ENCODE data around the gene NELL2. TPM values are rescaled to one million over a fixed set of nuclear protein-coding genes. Genes with fewer than 3 reads are reported as not detected.

NELL2 gene
- total RNA-seq, 4 donors from 2014 or later = 2.6 to 32.3 (median 11.9) TPM

GRCh38 chr12:44728566-44728965, 147.5 kb downstream of the NELL2 start:
- TF ChIP-seq, protein P1, sequence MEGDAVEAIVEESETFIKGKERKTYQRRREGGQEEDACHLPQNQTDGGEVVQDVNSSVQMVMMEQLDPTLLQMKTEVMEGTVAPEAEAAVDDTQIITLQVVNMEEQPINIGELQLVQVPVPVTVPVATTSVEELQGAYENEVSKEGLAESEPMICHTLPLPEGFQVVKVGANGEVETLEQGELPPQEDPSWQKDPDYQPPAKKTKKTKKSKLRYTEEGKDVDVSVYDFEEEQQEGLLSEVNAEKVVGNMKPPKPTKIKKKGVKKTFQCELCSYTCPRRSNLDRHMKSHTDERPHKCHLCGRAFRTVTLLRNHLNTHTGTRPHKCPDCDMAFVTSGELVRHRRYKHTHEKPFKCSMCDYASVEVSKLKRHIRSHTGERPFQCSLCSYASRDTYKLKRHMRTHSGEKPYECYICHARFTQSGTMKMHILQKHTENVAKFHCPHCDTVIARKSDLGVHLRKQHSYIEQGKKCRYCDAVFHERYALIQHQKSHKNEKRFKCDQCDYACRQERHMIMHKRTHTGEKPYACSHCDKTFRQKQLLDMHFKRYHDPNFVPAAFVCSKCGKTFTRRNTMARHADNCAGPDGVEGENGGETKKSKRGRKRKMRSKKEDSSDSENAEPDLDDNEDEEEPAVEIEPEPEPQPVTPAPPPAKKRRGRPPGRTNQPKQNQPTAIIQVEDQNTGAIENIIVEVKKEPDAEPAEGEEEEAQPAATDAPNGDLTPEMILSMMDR (IDR thresholded peaks at IDR 0.05) = no peak
- no peak for TF ChIP-seq POLR2A (IDR thresholded peaks at IDR 0.05)
- no peak overlapping the region for H3K4me3 ChIP-seq (ENCODE audit: low read depth, poor library complexity, severe bottlenecking)
- 81 to 95% methylated on average over 1 of the region's 1 CpG for WGBS, 2 donors
- intact Hi-C loops (cut with DNase I; ENCODE audit: low total_unique reads) = no loop called here
- no peak for DNase-seq (ENCODE audit: low spot score in 2 of 2)

DNA sequence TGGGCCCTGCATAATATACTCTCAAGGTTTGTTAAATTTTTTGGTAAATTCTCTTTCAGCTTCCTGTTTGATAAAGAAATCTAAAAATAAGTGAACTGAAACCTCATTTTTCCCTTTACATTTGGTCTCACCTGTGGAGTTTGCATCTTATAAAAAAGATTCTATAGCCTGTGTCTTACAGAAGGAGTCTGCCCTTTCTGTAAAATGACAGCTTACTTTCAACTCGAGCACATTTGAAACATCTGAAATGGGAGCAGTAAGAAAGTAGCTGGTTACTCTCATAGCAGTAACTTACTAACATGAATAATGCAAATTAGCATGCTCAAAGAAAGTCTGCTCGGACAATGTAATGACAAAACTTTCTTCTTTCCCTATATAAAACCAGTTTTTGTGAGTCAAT, 155.8 kb downstream of the NELL2 start:
- 73 to 74% methylated on average over 2 of the region's 2 CpGs for WGBS, 2 donors
- H3K4me3 ChIP-seq (ENCODE audit: low read depth, poor library complexity, severe bottlenecking) = no peak overlapping the region
- DNase-seq (ENCODE audit: low spot score in 2 of 2) = no peak
- TF ChIP-seq POLR2A (IDR thresholded peaks at IDR 0.05) = no peak
- TF ChIP-seq, protein P1 (IDR thresholded peaks at IDR 0.05) = no peak
- intact Hi-C loops (cut with DNase I; ENCODE audit: low total_unique reads) = no loop called here

- 79 to 82% methylated on average over 2 of the region's 2 CpGs for WGBS, 2 donors
- intact Hi-C loops (cut with DNase I; ENCODE audit: low total_unique reads) = no loop called here
- no peak for DNase-seq (ENCODE audit: low spot score in 2 of 2)
- no peak for TF ChIP-seq POLR2A (IDR thresholded peaks at IDR 0.05)
- TF ChIP-seq, protein P1 (IDR thresholded peaks at IDR 0.05) = no peak
- no peak overlapping the region for H3K4me3 ChIP-seq (ENCODE audit: low read depth, poor library complexity, severe bottlenecking)
Observed at GRCh38 chr12:44717612-44718011, 158.5 kb downstream of the NELL2 start.

GRCh38 chr12:44716711-44717110, 159.4 kb downstream of the NELL2 start:
- no peak for DNase-seq (ENCODE audit: low spot score in 2 of 2)
- no peak overlapping the region for H3K4me3 ChIP-seq (ENCODE audit: low read depth, poor library complexity, severe bottlenecking)
- intact Hi-C loops (cut with DNase I; ENCODE audit: low total_unique reads) = no loop called here
- WGBS, 2 donors = 84 to 89% methylated on average over 2 of the region's 2 CpGs
- TF ChIP-seq POLR2A (IDR thresholded peaks at IDR 0.05) = no peak
- TF ChIP-seq, protein P1 (IDR thresholded peaks at IDR 0.05) = no peak

DNA sequence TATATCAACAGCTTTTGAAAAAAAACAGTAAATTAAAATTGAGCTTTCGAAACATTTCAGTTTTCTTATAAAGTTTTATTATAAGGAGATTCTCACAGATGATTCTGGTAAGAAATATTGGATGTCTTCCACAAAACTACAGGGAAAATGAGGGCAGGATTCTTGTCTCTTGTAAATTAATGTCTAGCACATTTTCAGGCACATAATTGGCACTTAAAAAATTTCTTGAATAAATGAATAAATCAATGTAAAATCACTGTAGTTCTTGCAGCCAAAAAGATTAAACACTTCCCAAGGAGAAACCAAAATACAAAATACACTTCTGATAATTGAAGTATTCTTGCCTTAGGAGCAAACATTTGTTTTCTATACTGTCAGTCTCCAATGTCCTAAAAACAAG, 164.4 kb downstream of the NELL2 start:
- H3K4me3 ChIP-seq (ENCODE audit: low read depth, poor library complexity, severe bottlenecking) = no peak overlapping the region
- TF ChIP-seq POLR2A (IDR thresholded peaks at IDR 0.05) = no peak
- TF ChIP-seq, protein P1 (IDR thresholded peaks at IDR 0.05) = no peak
- WGBS, 2 donors = 57 to 72% methylated on average over 1 of the region's 1 CpG
- no peak for DNase-seq (ENCODE audit: low spot score in 2 of 2)
- intact Hi-C loops (cut with DNase I; ENCODE audit: low total_unique reads) = no loop called here

- DNase-seq (ENCODE audit: low spot score in 2 of 2) = no peak
- intact Hi-C loops (cut with DNase I; ENCODE audit: low total_unique reads) = no loop called here
- no peak for TF ChIP-seq POLR2A (IDR thresholded peaks at IDR 0.05)
- TF ChIP-seq, protein P1 (IDR thresholded peaks at IDR 0.05) = no peak
- WGBS, 2 donors = 86 to 93% methylated on average over 2 of the region's 2 CpGs
- no peak overlapping the region for H3K4me3 ChIP-seq (ENCODE audit: low read depth, poor library complexity, severe bottlenecking)
Observed at GRCh38 chr12:44709166-44709565, 166.9 kb downstream of the NELL2 start.

Measured in lower leg skin (tissue), 4 donors.